ENCODE data around the gene NLRP6.
"Not testable (repeated sequence)": the region's sequence is repeated elsewhere in the genome, so short reads cannot be mapped to it uniquely, and the experiment has no call there.

Gene NLRP6

GRCh38 chr11:255176-255575 lies 23.0 kb upstream of the NLRP6 start:
- no peaks in the 10 kb centered on the region for H3K4me1 ChIP-seq (ENCODE audit: control insufficient read depth, insufficient read depth, low read length)
- no peaks in the 10 kb centered on the region for H3K9me3 ChIP-seq (ENCODE audit: control insufficient read depth, low read length)
- WGBS, 2 experiments = 80 to 90% methylated on average over 2 to 3 of the region's 3 CpGs
- peaks cover 18% of the 10 kb centered on the region for H3K36me3 ChIP-seq (ENCODE audit: control insufficient read depth, insufficient read depth, low read length)
- H3K4me3 ChIP-seq (ENCODE audit: insufficient read depth, low read depth, low read length) = no peak overlapping the region
- no peaks in the 10 kb centered on the region for H3K27me3 ChIP-seq (ENCODE audit: control insufficient read depth, insufficient read depth, low read length, poor library complexity, severe bottlenecking)
- H3K27ac ChIP-seq (ENCODE audit: insufficient read depth, low read depth, low read length, poor library complexity, severe bottlenecking) = no peak overlapping the region

GRCh38 chr11:255816-256215 lies 22.4 kb upstream of the NLRP6 start:
- no peaks in the 10 kb centered on the region for H3K4me1 ChIP-seq (ENCODE audit: control insufficient read depth, insufficient read depth, low read length)
- H3K27ac ChIP-seq (ENCODE audit: insufficient read depth, low read depth, low read length, poor library complexity, severe bottlenecking) = no peak overlapping the region
- H3K4me3 ChIP-seq (ENCODE audit: insufficient read depth, low read depth, low read length) = no peak overlapping the region
- no peaks in the 10 kb centered on the region for H3K9me3 ChIP-seq (ENCODE audit: control insufficient read depth, low read length)
- no peaks in the 10 kb centered on the region for H3K27me3 ChIP-seq (ENCODE audit: control insufficient read depth, insufficient read depth, low read length, poor library complexity, severe bottlenecking)
- peaks cover 18% of the 10 kb centered on the region for H3K36me3 ChIP-seq (ENCODE audit: control insufficient read depth, insufficient read depth, low read length)
- WGBS, 2 experiments = 96% methylated on average over 2 of the region's 2 CpGs

- no peak overlapping the region for H3K4me3 ChIP-seq (ENCODE audit: insufficient read depth, low read depth, low read length)
- peaks cover 14% of the 10 kb centered on the region for H3K36me3 ChIP-seq (ENCODE audit: control insufficient read depth, insufficient read depth, low read length)
- no peaks in the 10 kb centered on the region for H3K27me3 ChIP-seq (ENCODE audit: control insufficient read depth, insufficient read depth, low read length, poor library complexity, severe bottlenecking)
- H3K4me1 ChIP-seq (ENCODE audit: control insufficient read depth, insufficient read depth, low read length) = no peaks in the 10 kb centered on the region
- H3K27ac ChIP-seq (ENCODE audit: insufficient read depth, low read depth, low read length, poor library complexity, severe bottlenecking) = no peak overlapping the region
- WGBS, 2 experiments = 89 to 92% methylated on average over 14 of the region's 14 CpGs
- H3K9me3 ChIP-seq (ENCODE audit: control insufficient read depth, low read length) = no peaks in the 10 kb centered on the region
Measured at GRCh38 chr11:256952-257737, 21.1 kb upstream of the NLRP6 start.

- 87 to 90% methylated on average over 15 of the region's 15 CpGs for WGBS, 2 experiments
- Histone ChIP-seq H3K4me1 (ENCODE audit: control insufficient read depth, insufficient read depth, low read length) (no peaks in the 10 kb centered on the region), H3K9me3 (ENCODE audit: control insufficient read depth, low read length) (no peaks in the 10 kb centered on the region), H3K27ac (ENCODE audit: insufficient read depth, low read depth, low read length, poor library complexity, severe bottlenecking) (no peak overlapping the region), H3K4me3 (ENCODE audit: insufficient read depth, low read depth, low read length) (no peak overlapping the region), H3K36me3 (ENCODE audit: control insufficient read depth, insufficient read depth, low read length) (peaks cover 7% of the 10 kb centered on the region), H3K27me3 (ENCODE audit: control insufficient read depth, insufficient read depth, low read length, poor library complexity, severe bottlenecking) (no peaks in the 10 kb centered on the region)
Measured at GRCh38 chr11:257766-258493, 20.3 kb upstream of the NLRP6 start.

- Histone ChIP-seq H3K27me3 (ENCODE audit: control insufficient read depth, insufficient read depth, low read length, poor library complexity, severe bottlenecking) (no peaks in the 10 kb centered on the region), H3K4me1 (ENCODE audit: control insufficient read depth, insufficient read depth, low read length) (no peaks in the 10 kb centered on the region), H3K4me3 (ENCODE audit: insufficient read depth, low read depth, low read length) (no peak overlapping the region), H3K9me3 (ENCODE audit: control insufficient read depth, low read length) (no peaks in the 10 kb centered on the region), H3K27ac (ENCODE audit: insufficient read depth, low read depth, low read length, poor library complexity, severe bottlenecking) (no peak overlapping the region), H3K36me3 (ENCODE audit: control insufficient read depth, insufficient read depth, low read length) (no peaks in the 10 kb centered on the region)
- 89 to 94% methylated on average over 3 to 6 of the region's 10 CpGs for WGBS, 2 experiments
Measured at GRCh38 chr11:259413-259812, 18.8 kb upstream of the NLRP6 start.

- no peaks in the 10 kb centered on the region for H3K36me3 ChIP-seq (ENCODE audit: control insufficient read depth, insufficient read depth, low read length)
- H3K9me3 ChIP-seq (ENCODE audit: control insufficient read depth, low read length) = no peaks in the 10 kb centered on the region
- H3K4me3 ChIP-seq (ENCODE audit: insufficient read depth, low read depth, low read length) = no peak overlapping the region
- H3K27me3 ChIP-seq (ENCODE audit: control insufficient read depth, insufficient read depth, low read length, poor library complexity, severe bottlenecking) = no peaks in the 10 kb centered on the region
- 95 to 98% methylated on average over 4 of the region's 4 CpGs for WGBS, 2 experiments
- H3K27ac ChIP-seq (ENCODE audit: insufficient read depth, low read depth, low read length, poor library complexity, severe bottlenecking) = no peak overlapping the region
- no peaks in the 10 kb centered on the region for H3K4me1 ChIP-seq (ENCODE audit: control insufficient read depth, insufficient read depth, low read length)
Measured at GRCh38 chr11:261624-262023, 16.6 kb upstream of the NLRP6 start.

GRCh38 chr11:266676-267439 lies 11.3 kb upstream of the NLRP6 start:
- H3K36me3 ChIP-seq (ENCODE audit: control insufficient read depth, insufficient read depth, low read length) = no peaks in the 10 kb centered on the region
- no peaks in the 10 kb centered on the region for H3K9me3 ChIP-seq (ENCODE audit: control insufficient read depth, low read length)
- no peak overlapping the region for H3K4me3 ChIP-seq (ENCODE audit: insufficient read depth, low read depth, low read length)
- H3K27ac ChIP-seq (ENCODE audit: insufficient read depth, low read depth, low read length, poor library complexity, severe bottlenecking) = no peak overlapping the region
- no peaks in the 10 kb centered on the region for H3K4me1 ChIP-seq (ENCODE audit: control insufficient read depth, insufficient read depth, low read length)
- WGBS, 2 experiments = 98 to 99% methylated on average over 4 of the region's 13 CpGs
- H3K27me3 ChIP-seq (ENCODE audit: control insufficient read depth, insufficient read depth, low read length, poor library complexity, severe bottlenecking) = no peaks in the 10 kb centered on the region

GRCh38 chr11:267491-267994 lies 10.7 kb upstream of the NLRP6 start:
- H3K36me3 ChIP-seq (ENCODE audit: control insufficient read depth, insufficient read depth, low read length) = no peaks in the 10 kb centered on the region
- H3K9me3 ChIP-seq (ENCODE audit: control insufficient read depth, low read length) = no peaks in the 10 kb centered on the region
- WGBS, 2 experiments = 83% methylated on average over 17 of the region's 18 CpGs
- no peak overlapping the region for H3K4me3 ChIP-seq (ENCODE audit: insufficient read depth, low read depth, low read length)
- H3K27me3 ChIP-seq (ENCODE audit: control insufficient read depth, insufficient read depth, low read length, poor library complexity, severe bottlenecking) = no peaks in the 10 kb centered on the region
- H3K27ac ChIP-seq (ENCODE audit: insufficient read depth, low read depth, low read length, poor library complexity, severe bottlenecking) = no peak overlapping the region
- H3K4me1 ChIP-seq (ENCODE audit: control insufficient read depth, insufficient read depth, low read length) = no peaks in the 10 kb centered on the region

- not testable (repeated sequence) for H3K27ac ChIP-seq (ENCODE audit: insufficient read depth, low read depth, low read length, poor library complexity, severe bottlenecking); H3K27me3 ChIP-seq (ENCODE audit: control insufficient read depth, insufficient read depth, low read length, poor library complexity, severe bottlenecking); H3K4me1 ChIP-seq (ENCODE audit: control insufficient read depth, insufficient read depth, low read length); H3K4me3 ChIP-seq (ENCODE audit: insufficient read depth, low read depth, low read length); H3K36me3 ChIP-seq (ENCODE audit: control insufficient read depth, insufficient read depth, low read length); H3K9me3 ChIP-seq (ENCODE audit: control insufficient read depth, low read length)
- 88 to 90% methylated on average over 16 of the region's 16 CpGs for WGBS, 2 experiments
Measured at GRCh38 chr11:268716-269145, 9.5 kb upstream of the NLRP6 start.

All from ectodermal cell (in vitro differentiated cells).